DOHH2 (cell line): ENCODE data around the gene OR13J1.
"Not testable (repeated sequence)": the region's sequence is repeated elsewhere in the genome, so short reads cannot be mapped to it uniquely, and the experiment has no call there.

Experiments used
- H3F3A ChIP-seq: fragments of 200-600 bp; sonication (generic), shearing (Covaris generic); 2 replicates; pipeline ENCODE4 v1.6.0; 2016; ENCODE audit warnings: antibody characterized with exemption, mild to moderate bottlenecking; ENCODE audit not compliant: control insufficient read depth, insufficient read depth
- H3K27ac ChIP-seq: fragments of 200-600 bp; sonication (generic); 2 replicates; pipeline ENCODE4 v1.5.1; 2014; ENCODE audit warnings: low read depth, mild to moderate bottlenecking, low read length, moderate library complexity
- H3K27me3 ChIP-seq: fragments of 200-600 bp; sonication (generic); 2 replicates; pipeline ENCODE4 v1.6.1; 2014; ENCODE audit warnings: mild to moderate bottlenecking, low read length, mixed read lengths; ENCODE audit not compliant: control insufficient read depth
- H3K36me3 ChIP-seq: fragments of 200-600 bp; sonication (generic); 2 replicates; pipeline ENCODE4 v1.6.1; 2014; ENCODE audit warnings: mild to moderate bottlenecking, low read length, moderate library complexity, mixed read lengths; ENCODE audit not compliant: control insufficient read depth
- H3K4me1 ChIP-seq: fragments of 200-600 bp; sonication (generic); 2 replicates; pipeline ENCODE4 v1.6.1; 2014; ENCODE audit warnings: mild to moderate bottlenecking, low read length, mixed read lengths; ENCODE audit not compliant: control insufficient read depth
- H3K4me2 ChIP-seq: fragments of 200-600 bp; sonication (generic); 2 replicates; pipeline ENCODE4 v1.6.0; 2014; ENCODE audit warnings: mild to moderate bottlenecking, low read length, moderate library complexity
- H3K4me3 ChIP-seq: fragments of 200-600 bp; sonication (generic); 2 replicates; pipeline ENCODE4 v1.5.1; 2014; ENCODE audit warnings: mild to moderate bottlenecking, low read length, mixed read lengths
- H3K79me2 ChIP-seq: fragments of 200-600 bp; sonication (generic); 2 replicates; pipeline ENCODE4 v1.6.1; 2014; ENCODE audit warnings: mild to moderate bottlenecking, low read length, mixed read lengths; ENCODE audit not compliant: control insufficient read depth
- H3K9me2 ChIP-seq: fragments of 200-600 bp; sonication (generic); replicated peaks from 2 replicates; pipeline ENCODE4 v1.6.1; 2014; ENCODE audit warnings: mild to moderate bottlenecking, low read length, mixed read lengths; ENCODE audit not compliant: control insufficient read depth
- H3K9me3 ChIP-seq: fragments of 200-600 bp; sonication (generic); 2 replicates; pipeline ENCODE4 v1.6.1; 2014; ENCODE audit warnings: antibody characterized with exemption, low read length, mixed read lengths; ENCODE audit not compliant: control insufficient read depth, insufficient read depth
- H4K20me1 ChIP-seq: fragments of 200-600 bp; sonication (generic); 2 replicates; pipeline ENCODE4 v1.6.0; 2014; ENCODE audit warnings: low read depth, mild to moderate bottlenecking, antibody characterized with exemption, low read length, moderate library complexity; ENCODE audit not compliant: control insufficient read depth, insufficient read depth
- EZH2phosphoT487 ChIP-seq: fragments of 200-600 bp; sonication (generic); IDR thresholded peaks from 2 replicates; pipeline ENCODE4 v1.6.1; 2017; ENCODE audit warnings: borderline replicate concordance, mild to moderate bottlenecking, antibody characterized with exemption, low read length, moderate library complexity, mixed read lengths
- TF ChIP-seq, protein P1 (sequence below): fragments of 200-600 bp; sonication (generic); IDR thresholded peaks from one replicate; pipeline ENCODE4 v1.5.1; 2014; ENCODE audit warnings: antibody characterized with exemption, mild to moderate bottlenecking, low read depth, low read length; ENCODE audit not compliant: poor library complexity, severe bottlenecking

The OR13J1 gene

DNA sequence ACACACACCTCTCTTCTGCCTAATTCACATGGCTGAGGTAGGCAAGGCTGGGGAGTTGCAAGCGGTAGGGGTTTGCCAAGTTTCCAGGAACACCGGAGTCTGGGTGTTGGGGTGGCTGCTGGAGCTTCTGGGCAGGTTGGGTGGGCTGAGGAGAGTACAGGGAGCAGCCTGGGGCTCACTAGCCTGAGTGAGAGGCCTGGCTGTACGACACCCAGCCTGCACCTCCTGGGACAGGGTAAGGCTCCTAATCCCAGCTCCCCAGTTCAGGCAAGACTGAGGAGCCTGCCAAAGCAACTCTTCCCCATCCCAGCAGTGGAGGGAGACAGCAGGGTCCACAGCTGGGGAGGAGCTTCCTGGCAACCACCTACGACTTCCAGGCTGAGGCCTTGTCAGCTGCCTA, 47.1 kb upstream of the OR13J1 start:
- H3K27me3 ChIP-seq, result no peaks in the 10 kb centered on the region
- H3F3A ChIP-seq, result 0 out of 2 replicates have a peak, but pooled peaks cover 2% of the 10 kb centered on the region
- no peak overlapping the region for H3K4me3 ChIP-seq
- H3K27ac ChIP-seq, result no peak overlapping the region
- TF ChIP-seq, protein P1, sequence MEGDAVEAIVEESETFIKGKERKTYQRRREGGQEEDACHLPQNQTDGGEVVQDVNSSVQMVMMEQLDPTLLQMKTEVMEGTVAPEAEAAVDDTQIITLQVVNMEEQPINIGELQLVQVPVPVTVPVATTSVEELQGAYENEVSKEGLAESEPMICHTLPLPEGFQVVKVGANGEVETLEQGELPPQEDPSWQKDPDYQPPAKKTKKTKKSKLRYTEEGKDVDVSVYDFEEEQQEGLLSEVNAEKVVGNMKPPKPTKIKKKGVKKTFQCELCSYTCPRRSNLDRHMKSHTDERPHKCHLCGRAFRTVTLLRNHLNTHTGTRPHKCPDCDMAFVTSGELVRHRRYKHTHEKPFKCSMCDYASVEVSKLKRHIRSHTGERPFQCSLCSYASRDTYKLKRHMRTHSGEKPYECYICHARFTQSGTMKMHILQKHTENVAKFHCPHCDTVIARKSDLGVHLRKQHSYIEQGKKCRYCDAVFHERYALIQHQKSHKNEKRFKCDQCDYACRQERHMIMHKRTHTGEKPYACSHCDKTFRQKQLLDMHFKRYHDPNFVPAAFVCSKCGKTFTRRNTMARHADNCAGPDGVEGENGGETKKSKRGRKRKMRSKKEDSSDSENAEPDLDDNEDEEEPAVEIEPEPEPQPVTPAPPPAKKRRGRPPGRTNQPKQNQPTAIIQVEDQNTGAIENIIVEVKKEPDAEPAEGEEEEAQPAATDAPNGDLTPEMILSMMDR, result no peak
- no peak for TF ChIP-seq EZH2phosphoT487
- no peaks in the 10 kb centered on the region for H4K20me1 ChIP-seq
- H3K4me2 ChIP-seq, result no peak overlapping the region
- H3K79me2 ChIP-seq, result no peaks in the 10 kb centered on the region
- no peaks in the 10 kb centered on the region for H3K9me3 ChIP-seq
- H3K4me1 ChIP-seq, result 0 out of 2 replicates have a peak, but pooled peaks cover 3% of the 10 kb centered on the region
- no peaks in the 10 kb centered on the region for H3K36me3 ChIP-seq
- H3K9me2 ChIP-seq, result no peaks in the 10 kb centered on the region

DNA sequence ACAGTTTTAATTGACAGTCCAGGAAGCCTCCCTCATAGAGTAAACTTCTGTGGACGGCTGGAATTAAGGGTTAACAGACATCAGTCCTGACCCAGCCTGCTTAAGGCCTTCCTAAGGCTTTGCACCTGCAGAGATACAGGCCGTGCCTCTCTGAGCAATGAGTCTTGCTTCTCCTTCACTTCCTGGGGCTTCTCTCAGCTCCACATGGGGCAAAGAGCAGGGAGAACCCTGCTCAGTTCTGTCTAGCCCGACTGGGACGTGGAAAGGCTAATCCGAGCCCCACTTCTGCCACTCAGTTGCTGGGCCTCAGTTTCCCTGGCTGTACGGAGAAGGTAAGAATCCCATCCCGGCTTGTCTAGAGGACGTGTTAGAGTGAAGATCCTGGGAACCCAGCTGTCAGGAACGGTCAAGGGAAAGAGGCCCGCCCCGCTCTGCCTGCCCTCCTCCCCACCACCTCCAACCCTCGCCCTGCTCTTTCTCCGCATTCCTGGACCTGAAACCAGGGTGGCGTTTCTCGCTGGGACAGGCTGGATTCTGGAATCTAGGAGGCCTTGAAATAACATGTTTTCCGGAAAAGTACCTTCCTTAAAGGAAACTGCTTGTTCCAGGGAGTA, 45.6 kb upstream of the OR13J1 start:
- Histone ChIP-seq H3K27ac (no peak overlapping the region), H4K20me1 (no peaks in the 10 kb centered on the region), H3K4me3 (no peak overlapping the region), H3F3A (0 out of 2 replicates have a peak, but pooled peaks cover 2% of the 10 kb centered on the region), H3K79me2 (no peaks in the 10 kb centered on the region), H3K9me3 (no peaks in the 10 kb centered on the region), H3K4me1 (0 out of 2 replicates have a peak, but pooled peaks cover 3% of the 10 kb centered on the region), H3K36me3 (no peaks in the 10 kb centered on the region), H3K27me3 (no peaks in the 10 kb centered on the region), H3K9me2 (no peaks in the 10 kb centered on the region), H3K4me2 (no peak overlapping the region)
- TF ChIP-seq, protein P1, result no peak
- no peak for TF ChIP-seq EZH2phosphoT487

DNA sequence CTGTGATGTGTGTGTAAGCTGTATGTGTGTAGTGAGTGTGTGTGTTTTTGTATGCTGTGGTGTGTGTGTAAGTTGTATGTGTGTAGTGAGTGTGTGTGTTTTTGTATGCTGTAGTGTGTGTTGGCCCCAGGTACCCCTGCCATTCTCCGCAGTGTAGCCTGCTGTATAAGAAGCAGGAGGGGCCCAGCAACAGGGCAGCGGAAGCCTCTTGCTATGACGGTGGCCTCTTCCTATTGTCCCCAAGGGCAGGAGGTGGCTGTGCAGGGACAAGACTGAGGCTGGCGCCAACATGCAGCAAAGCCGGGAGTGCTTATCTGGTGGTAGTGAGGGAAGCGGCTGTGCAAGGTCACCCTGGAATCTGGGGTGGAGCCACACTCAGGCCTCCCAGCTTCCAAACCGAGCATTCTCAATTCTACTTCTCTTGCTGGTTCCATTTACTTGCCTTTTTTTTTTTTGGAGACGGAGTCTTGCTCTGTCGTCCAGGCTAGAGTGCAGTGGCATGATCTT, 44.2 kb upstream of the OR13J1 start:
- Histone ChIP-seq H3K4me1 (0 out of 2 replicates have a peak, but pooled peaks cover 3% of the 10 kb centered on the region), H3K4me3 (no peak overlapping the region), H3K36me3 (no peaks in the 10 kb centered on the region), H3K9me2 (no peaks in the 10 kb centered on the region), H4K20me1 (no peaks in the 10 kb centered on the region), H3F3A (0 out of 2 replicates have a peak, but pooled peaks cover 2% of the 10 kb centered on the region), H3K4me2 (no peak overlapping the region), H3K27me3 (no peaks in the 10 kb centered on the region), H3K79me2 (no peaks in the 10 kb centered on the region), H3K27ac (no peak overlapping the region), H3K9me3 (no peaks in the 10 kb centered on the region)
- TF ChIP-seq, protein P1, result no peak
- no peak for TF ChIP-seq EZH2phosphoT487

DNA sequence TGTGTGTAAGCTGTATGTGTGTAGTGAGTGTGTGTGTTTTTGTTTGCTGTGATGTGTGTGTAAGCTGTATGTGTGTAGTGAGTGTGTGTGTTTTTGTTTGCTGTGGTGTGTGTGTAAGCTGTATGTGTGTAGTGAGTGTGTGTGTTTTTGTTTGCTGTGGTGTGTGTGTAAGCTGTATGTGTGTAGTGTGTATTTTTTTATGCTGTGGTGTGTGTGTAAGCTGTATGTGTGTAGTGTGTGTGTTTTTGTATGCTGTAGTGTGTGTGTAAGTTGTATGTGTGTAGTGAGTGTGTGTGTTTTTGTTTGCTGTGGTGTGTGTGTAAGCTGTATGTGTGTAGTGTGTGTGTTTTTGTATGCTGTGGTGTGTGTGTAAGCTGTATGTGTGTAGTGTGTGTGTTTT, 43.2 kb upstream of the OR13J1 start:
- H3K4me2 ChIP-seq, H3K79me2 ChIP-seq, H3K36me3 ChIP-seq, H3K9me3 ChIP-seq, H3K4me1 ChIP-seq, H4K20me1 ChIP-seq, H3K27ac ChIP-seq, H3K9me2 ChIP-seq, H3K4me3 ChIP-seq, H3K27me3 ChIP-seq, H3F3A ChIP-seq: not testable (repeated sequence)
